HepG2 (cell line): ENCODE results near the gene IKZF5. TPM values are rescaled to one million over a fixed set of nuclear protein-coding genes. Genes with fewer than 3 reads are reported as not detected.

Experiments used
- ARID2 ChIP-seq: sonication (generic); formaldehyde crosslinking; IDR thresholded peaks from 2 replicates; pipeline ENCODE4 v1.8.1; 2022; ENCODE audit warnings: mild to moderate bottlenecking, missing genetic modification reagents, borderline replicate concordance
- ARNTL ChIP-seq: sonication (generic); formaldehyde crosslinking; IDR thresholded peaks from 2 replicates; pipeline ENCODE4 v1.4.0; 2020; ENCODE audit warnings: mild to moderate bottlenecking, missing genetic modification reagents
- ATRX ChIP-seq: sonication (generic); formaldehyde crosslinking; IDR thresholded peaks from 2 replicates; pipeline ENCODE4 v1.4.0; 2020; ENCODE audit warnings: missing genetic modification reagents, borderline replicate concordance
- BCL6 ChIP-seq: IDR thresholded peaks from 2 replicates; pipeline ENCODE4 v1.6.1; 2016; ENCODE audit warnings: missing genetic modification reagents, missing compliant biosample characterization
- ELK4 ChIP-seq: sonication (generic); formaldehyde crosslinking; IDR thresholded peaks from 2 replicates; pipeline ENCODE4 v1.9.0; 2021; ENCODE audit warnings: missing genetic modification reagents, borderline replicate concordance
- GFI1 ChIP-seq: sonication (generic); formaldehyde crosslinking; IDR thresholded peaks from 2 replicates; pipeline ENCODE4 v1.5.0; 2020; ENCODE audit warnings: missing genetic modification reagents, mild to moderate bottlenecking, borderline replicate concordance
- HDAC2 ChIP-seq: sonication (generic); formaldehyde crosslinking; IDR thresholded peaks from 2 replicates; pipeline ENCODE4 v1.4.0; 2020; ENCODE audit warnings: missing genetic modification reagents
- MZF1 ChIP-seq: sonication (generic); formaldehyde crosslinking; IDR thresholded peaks from 2 replicates; pipeline ENCODE4 v1.8.1; 2023; ENCODE audit warnings: mild to moderate bottlenecking, missing genetic modification reagents, borderline replicate concordance
- PBX3 ChIP-seq: sonication (generic); formaldehyde crosslinking; IDR thresholded peaks from 2 replicates; pipeline ENCODE4 v1.8.1; 2023; ENCODE audit warnings: missing genetic modification reagents, inconsistent platforms, borderline replicate concordance
- RFXANK ChIP-seq: IDR thresholded peaks from 2 replicates; pipeline ENCODE4 v1.6.1; 2016
- RNF219 ChIP-seq: sonication (generic); formaldehyde crosslinking; IDR thresholded peaks from 2 replicates; pipeline ENCODE4 v1.5.0; 2020; ENCODE audit warnings: mild to moderate bottlenecking, missing genetic modification reagents
- SYNCRIP ChIP-seq: fragments of 200-400 bp; formaldehyde crosslinking; IDR thresholded peaks from 2 replicates; pipeline ENCODE4 v1.6.1; 2018; ENCODE audit warnings: mild to moderate bottlenecking, low read depth, low read length; ENCODE audit not compliant: insufficient read depth
- ZFP36L1 ChIP-seq: sonication (generic); formaldehyde crosslinking; IDR thresholded peaks from 2 replicates; pipeline ENCODE4 v1.8.0; 2022; ENCODE audit warnings: mild to moderate bottlenecking, missing genetic modification reagents, moderate library complexity
- ZNF205 ChIP-seq: IDR thresholded peaks from 2 replicates; pipeline ENCODE4 v1.6.1; 2018; ENCODE audit warnings: missing biosample characterization, missing genetic modification reagents
- ZNF260 ChIP-seq: sonication (generic); formaldehyde crosslinking; IDR thresholded peaks from 2 replicates; pipeline ENCODE4 v1.4.0; 2020; ENCODE audit warnings: missing genetic modification reagents, low read depth, mild to moderate bottlenecking, borderline replicate concordance
- ZNF296 ChIP-seq: sonication (generic); formaldehyde crosslinking; conservative IDR thresholded peaks from 2 replicates; pipeline ENCODE4 v1.5.0; 2020; ENCODE audit warnings: mild to moderate bottlenecking, missing genetic modification reagents
- ZNF34 ChIP-seq: sonication (generic); formaldehyde crosslinking; IDR thresholded peaks from 2 replicates; pipeline ENCODE4 v1.4.0; 2020; ENCODE audit warnings: mild to moderate bottlenecking, missing genetic modification reagents, borderline replicate concordance
- ZNF446 ChIP-seq: sonication (generic); formaldehyde crosslinking; IDR thresholded peaks from 2 replicates; pipeline ENCODE4 v1.5.0; 2020; ENCODE audit warnings: mild to moderate bottlenecking, missing genetic modification reagents
- ZNF558 ChIP-seq: sonication (generic); formaldehyde crosslinking; IDR thresholded peaks from 2 replicates; pipeline ENCODE4 v1.9.0; 2022; ENCODE audit warnings: mild to moderate bottlenecking, missing genetic modification reagents, borderline replicate concordance
- ZNF562 ChIP-seq: sonication (generic); formaldehyde crosslinking; IDR thresholded peaks from 2 replicates; pipeline ENCODE4 v1.8.0; 2022; ENCODE audit warnings: missing genetic modification reagents, borderline replicate concordance
- ZNF605 ChIP-seq: sonication (generic); formaldehyde crosslinking; IDR thresholded peaks from 2 replicates; pipeline ENCODE4 v1.8.0; 2022; ENCODE audit warnings: mild to moderate bottlenecking, missing genetic modification reagents
- polyA plus RNA-seq, 8 experiments: library from polyadenylated mRNA; depleted of rRNA in 3 of 8; stranded (reverse) in 7 of 8; unstranded in 1 of 8; fragments of >200 nt; fragmentation: Illumina TruSeq in 4 of 8; extraction: Trizol in 4 of 8; gene quantifications; 2 replicates each; pipeline versions ENCODE4 v1.2.1 to v1.2.3, GENCODE V29; 2011 to 2016; ENCODE audit warnings: low read depth in 4 of 8, missing spikeins in 1 of 8, mixed read lengths in 1 of 8; ENCODE audit not compliant: insufficient read depth in 1 of 8
- total RNA-seq, 5 experiments: library from RNA; depleted of rRNA; stranded (reverse); fragments of >200 nt; fragmentation: Illumina TruSeq; extraction: Trizol; gene quantifications; 2 replicates each; pipeline ENCODE4 v1.2.3, GENCODE V29; 2016; ENCODE audit warnings: low read depth in 1 of 5
- TF ChIP-seq, protein P1 (sequence below): sonication (generic); formaldehyde crosslinking; IDR thresholded peaks from 2 replicates; pipeline ENCODE4 v1.4.0; 2020; ENCODE audit warnings: missing genetic modification reagents, borderline replicate concordance
- TF ChIP-seq, protein P2 (sequence below): sonication (generic); formaldehyde crosslinking; IDR thresholded peaks from 2 replicates; pipeline ENCODE4 v1.5.1; 2020; ENCODE audit warnings: missing genetic modification reagents, mild to moderate bottlenecking, borderline replicate concordance

Gene IKZF5
- total and polyA plus RNA-seq, 2 of the 13 experiments (the other 11 are each of a cell fraction or from before 2014, with no cell fraction given), result 3.7 to 12.0 TPM

DNA sequence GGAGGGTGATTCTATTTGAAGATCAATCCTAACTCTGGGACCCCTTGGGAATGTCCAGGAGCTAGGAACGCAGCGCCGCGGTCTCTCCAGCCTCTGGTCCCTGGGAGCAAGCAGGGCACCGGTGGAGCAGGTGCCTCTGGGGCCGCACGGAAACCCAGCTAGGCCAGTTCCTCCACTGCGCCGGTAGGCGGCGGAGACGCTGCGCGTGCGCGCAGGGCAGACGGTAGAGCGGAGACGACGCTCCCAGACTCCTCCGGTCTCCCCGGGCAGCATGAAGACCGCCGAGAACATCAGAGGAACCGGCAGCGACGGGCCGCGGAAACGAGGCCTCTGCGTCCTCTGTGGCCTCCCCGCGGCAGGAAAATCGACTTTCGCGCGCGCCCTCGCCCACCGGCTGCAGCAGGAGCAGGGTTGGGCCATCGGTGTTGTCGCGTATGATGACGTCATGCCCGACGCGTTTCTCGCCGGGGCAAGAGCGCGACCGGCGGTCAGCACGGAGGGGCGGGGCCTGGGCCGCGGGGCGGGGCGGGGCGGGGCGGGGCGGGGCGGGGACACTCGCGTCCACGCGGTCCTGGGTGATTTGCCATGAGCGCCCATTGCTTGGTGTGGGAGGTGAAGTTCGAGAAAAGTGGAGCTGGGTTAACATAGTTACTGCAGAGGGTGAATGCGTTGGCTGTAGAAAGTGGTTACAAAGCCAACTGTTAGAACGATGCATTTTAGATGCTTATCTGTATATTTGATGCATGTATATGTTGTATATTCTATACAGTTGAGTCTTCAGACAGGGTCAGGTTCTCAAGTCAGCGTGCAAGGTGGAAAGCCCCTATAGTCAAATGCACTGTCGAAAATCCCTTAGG, 28.2 kb downstream of the IKZF5 start, which contains the start of gene PSTK (continued):
- TF ChIP-seq ELK4 (CRISPR knock-in tag) (no peak), ZNF296 (CRISPR knock-in tag) (peak; percentile 76; the same call in 1 of the 2 replicates), ARNTL (CRISPR knock-in tag) (no peak; the same call in 1 of the 2 replicates), ZNF205 (CRISPR knock-in tag) (peak; percentile 44; the same call in 1 of the 2 replicates), HDAC2 (CRISPR knock-in tag) (peak; percentile 82), ATRX (CRISPR knock-in tag) (no peak), RFXANK (CRISPR knock-in tag) (no peak), GFI1 (CRISPR knock-in tag) (no peak; the same call in 1 of the 2 replicates), ZNF558 (peak; percentile 78; the same call in 1 of the 2 replicates), BCL6 (0 out of 2 replicates have a peak, but pooled peaks have one; percentile 6), MZF1 (CRISPR knock-in tag) (no peak), PBX3 (CRISPR knock-in tag) (no peak), ZNF260 (CRISPR knock-in tag) (no peak), ZNF562 (CRISPR knock-in tag) (no peak), ZNF34 (CRISPR knock-in tag) (no peak), RNF219 (no peak), SYNCRIP (no peak), ZFP36L1 (no peak), ARID2 (CRISPR knock-in tag) (no peak), ZNF446 (CRISPR knock-in tag) (peak; percentile 33; the same call in 1 of the 2 replicates), ZNF605 (peak; percentile 17; the same call in 1 of the 2 replicates)
- TF ChIP-seq, protein P1, sequence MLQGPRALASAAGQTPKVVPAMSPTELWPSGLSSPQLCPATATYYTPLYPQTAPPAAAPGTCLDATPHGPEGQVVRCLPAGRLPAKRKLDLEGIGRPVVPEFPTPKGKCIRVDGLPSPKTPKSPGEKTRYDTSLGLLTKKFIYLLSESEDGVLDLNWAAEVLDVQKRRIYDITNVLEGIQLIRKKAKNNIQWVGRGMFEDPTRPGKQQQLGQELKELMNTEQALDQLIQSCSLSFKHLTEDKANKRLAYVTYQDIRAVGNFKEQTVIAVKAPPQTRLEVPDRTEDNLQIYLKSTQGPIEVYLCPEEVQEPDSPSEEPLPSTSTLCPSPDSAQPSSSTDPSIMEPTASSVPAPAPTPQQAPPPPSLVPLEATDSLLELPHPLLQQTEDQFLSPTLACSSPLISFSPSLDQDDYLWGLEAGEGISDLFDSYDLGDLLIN (CRISPR knock-in tag), result no peak
- TF ChIP-seq, protein P2, sequence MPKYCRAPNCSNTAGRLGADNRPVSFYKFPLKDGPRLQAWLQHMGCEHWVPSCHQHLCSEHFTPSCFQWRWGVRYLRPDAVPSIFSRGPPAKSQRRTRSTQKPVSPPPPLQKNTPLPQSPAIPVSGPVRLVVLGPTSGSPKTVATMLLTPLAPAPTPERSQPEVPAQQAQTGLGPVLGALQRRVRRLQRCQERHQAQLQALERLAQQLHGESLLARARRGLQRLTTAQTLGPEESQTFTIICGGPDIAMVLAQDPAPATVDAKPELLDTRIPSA (CRISPR knock-in tag), result no peak
